HepG2 (cell line): ENCODE measurements around the gene YBX2. TPM values are rescaled to one million over a fixed set of nuclear protein-coding genes. Genes with fewer than 3 reads are reported as not detected.

Experiments used
- EHMT2 ChIP-seq: fragments of 200-600 bp; sonication (generic); IDR thresholded peaks from 2 replicates; pipeline ENCODE4 v1.7.0; 2017; ENCODE audit warnings: antibody characterized with exemption, low read depth, low read length, borderline replicate concordance
- ETV6 ChIP-seq: sonication (generic); formaldehyde crosslinking; conservative IDR thresholded peaks from 2 replicates; pipeline ENCODE4 v1.4.0; 2020; ENCODE audit warnings: missing genetic modification reagents
- GMEB2 ChIP-seq: IDR thresholded peaks from 2 replicates; pipeline ENCODE4 v1.6.1; 2016; ENCODE audit warnings: missing biosample characterization, missing genetic modification reagents, low read depth
- HOXA9 ChIP-seq: sonication (generic); formaldehyde crosslinking; IDR thresholded peaks from 2 replicates; pipeline ENCODE4 v1.8.1; 2022; ENCODE audit warnings: missing genetic modification reagents, mild to moderate bottlenecking, moderate library complexity, borderline replicate concordance
- MZF1 ChIP-seq: sonication (generic); formaldehyde crosslinking; IDR thresholded peaks from 2 replicates; pipeline ENCODE4 v1.8.1; 2023; ENCODE audit warnings: mild to moderate bottlenecking, missing genetic modification reagents, borderline replicate concordance
- NCOA2 ChIP-seq: sonication (generic); formaldehyde crosslinking; IDR thresholded peaks from 2 replicates; pipeline ENCODE4 v1.8.0; 2022; ENCODE audit warnings: inconsistent platforms
- NR2F2 ChIP-seq: IDR thresholded peaks from 2 replicates; pipeline ENCODE4 v1.6.1; 2012; ENCODE audit warnings: low read depth, inconsistent platforms, borderline replicate concordance
- NR2F6 ChIP-seq, 2 experiments: IDR thresholded peaks; 2 replicates each; pipeline ENCODE4 v1.6.1; 2016; ENCODE audit warnings: antibody characterized with exemption in 1 of 2, mild to moderate bottlenecking in 1 of 2
- NR3C1 ChIP-seq: sonication (generic); formaldehyde crosslinking; IDR thresholded peaks from 2 replicates; pipeline ENCODE4 v1.4.0; 2020; ENCODE audit warnings: missing genetic modification reagents
- PAWR ChIP-seq: sonication (generic); formaldehyde crosslinking; IDR thresholded peaks from 2 replicates; pipeline ENCODE4 v1.4.0; 2020; ENCODE audit warnings: missing genetic modification reagents, mild to moderate bottlenecking, borderline replicate concordance
- REL ChIP-seq: sonication (generic); formaldehyde crosslinking; conservative IDR thresholded peaks from 2 replicates; pipeline ENCODE4 v1.8.0; 2022; ENCODE audit warnings: mild to moderate bottlenecking, missing genetic modification reagents, moderate library complexity
- RFX1 ChIP-seq: fragments of 450-650 bp; IDR thresholded peaks from 2 replicates; pipeline ENCODE4 v1.6.1; 2017
- RFX5 ChIP-seq: IDR thresholded peaks from 2 replicates; pipeline ENCODE4 v1.6.1; 2011; ENCODE audit warnings: low read depth, low read length, improper control_type of control experiment
- TBP ChIP-seq: sonication (generic); formaldehyde crosslinking; IDR thresholded peaks from 2 replicates; pipeline ENCODE4 v1.5.0; 2020; ENCODE audit warnings: missing genetic modification reagents
- ZNF451 ChIP-seq: sonication (generic); formaldehyde crosslinking; IDR thresholded peaks from 2 replicates; pipeline ENCODE4 v1.5.0; 2020; ENCODE audit warnings: mild to moderate bottlenecking, missing genetic modification reagents
- ZNF597 ChIP-seq: sonication (generic); formaldehyde crosslinking; IDR thresholded peaks from 2 replicates; pipeline ENCODE4 v1.5.0; 2020; ENCODE audit warnings: missing genetic modification reagents
- ZNF781 ChIP-seq: sonication (generic); formaldehyde crosslinking; IDR thresholded peaks from 2 replicates; pipeline ENCODE4 v1.5.1; 2020; ENCODE audit warnings: borderline replicate concordance, mild to moderate bottlenecking, missing genetic modification reagents; ENCODE audit errors: not compliant biosample characterization
- ZNF839 ChIP-seq: sonication (generic); formaldehyde crosslinking; IDR thresholded peaks from 2 replicates; pipeline ENCODE4 v1.4.0; 2020; ENCODE audit warnings: missing genetic modification reagents, mild to moderate bottlenecking, borderline replicate concordance
- polyA plus RNA-seq, 8 experiments: library from polyadenylated mRNA; depleted of rRNA in 3 of 8; stranded (reverse) in 7 of 8; unstranded in 1 of 8; fragments of >200 nt; fragmentation: Illumina TruSeq in 4 of 8; extraction: Trizol in 4 of 8; gene quantifications; 2 replicates each; pipeline versions ENCODE4 v1.2.1 to v1.2.3, GENCODE V29; 2011 to 2016; ENCODE audit warnings: low read depth in 4 of 8, missing spikeins in 1 of 8, mixed read lengths in 1 of 8; ENCODE audit not compliant: insufficient read depth in 1 of 8
- total RNA-seq, 5 experiments: library from RNA; depleted of rRNA; stranded (reverse); fragments of >200 nt; fragmentation: Illumina TruSeq; extraction: Trizol; gene quantifications; 2 replicates each; pipeline ENCODE4 v1.2.3, GENCODE V29; 2016; ENCODE audit warnings: low read depth in 1 of 5
- TF ChIP-seq, protein P1 (sequence below): sonication (generic); formaldehyde crosslinking; IDR thresholded peaks from 2 replicates; pipeline ENCODE4 v1.4.0; 2020; ENCODE audit warnings: missing genetic modification reagents
- TF ChIP-seq, protein P2 (sequence below): sonication (generic); formaldehyde crosslinking; IDR thresholded peaks from 2 replicates; pipeline ENCODE4 v1.5.0; 2020; ENCODE audit warnings: missing genetic modification reagents
- TF ChIP-seq, protein P3 (sequence below): sonication (generic); formaldehyde crosslinking; IDR thresholded peaks from 2 replicates; pipeline ENCODE4 v1.4.0; 2020; ENCODE audit warnings: low read depth, mild to moderate bottlenecking, missing genetic modification reagents
- TF ChIP-seq, protein P4 (sequence below): sonication (generic); formaldehyde crosslinking; IDR thresholded peaks from 2 replicates; pipeline ENCODE4 v1.8.1; 2023; ENCODE audit warnings: mild to moderate bottlenecking, moderate library complexity, missing genetic modification reagents

Gene YBX2
- total and polyA plus RNA-seq, 2 of the 13 experiments (the other 11 are each of a cell fraction or from before 2014, with no cell fraction given), result 0.12 to 0.22 TPM

GRCh38 chr17:7241783-7242716, 52.4 kb downstream of the YBX2 start, which contains the start of gene GABARAP (continued):
- no peak for TF ChIP-seq NR3C1 (CRISPR knock-in tag)
- no peak; the same call in 1 of the 2 replicates for TF ChIP-seq ZNF451 (CRISPR knock-in tag)
- TF ChIP-seq, protein P1, sequence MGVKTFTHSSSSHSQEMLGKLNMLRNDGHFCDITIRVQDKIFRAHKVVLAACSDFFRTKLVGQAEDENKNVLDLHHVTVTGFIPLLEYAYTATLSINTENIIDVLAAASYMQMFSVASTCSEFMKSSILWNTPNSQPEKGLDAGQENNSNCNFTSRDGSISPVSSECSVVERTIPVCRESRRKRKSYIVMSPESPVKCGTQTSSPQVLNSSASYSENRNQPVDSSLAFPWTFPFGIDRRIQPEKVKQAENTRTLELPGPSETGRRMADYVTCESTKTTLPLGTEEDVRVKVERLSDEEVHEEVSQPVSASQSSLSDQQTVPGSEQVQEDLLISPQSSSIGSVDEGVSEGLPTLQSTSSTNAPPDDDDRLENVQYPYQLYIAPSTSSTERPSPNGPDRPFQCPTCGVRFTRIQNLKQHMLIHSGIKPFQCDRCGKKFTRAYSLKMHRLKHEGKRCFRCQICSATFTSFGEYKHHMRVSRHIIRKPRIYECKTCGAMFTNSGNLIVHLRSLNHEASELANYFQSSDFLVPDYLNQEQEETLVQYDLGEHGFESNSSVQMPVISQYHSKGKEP (CRISPR knock-in tag), result no peak
- TF ChIP-seq TBP (CRISPR knock-in tag), result 0 out of 2 replicates have a peak, but pooled peaks have one; percentile 29
- no peak for TF ChIP-seq NR2F6 (IDR thresholded peaks at IDR 0.05)
- TF ChIP-seq NR2F6 (CRISPR knock-in tag; IDR thresholded peaks at IDR 0.05), result no peak
- TF ChIP-seq MZF1 (CRISPR knock-in tag), result no peak
- TF ChIP-seq, protein P2, sequence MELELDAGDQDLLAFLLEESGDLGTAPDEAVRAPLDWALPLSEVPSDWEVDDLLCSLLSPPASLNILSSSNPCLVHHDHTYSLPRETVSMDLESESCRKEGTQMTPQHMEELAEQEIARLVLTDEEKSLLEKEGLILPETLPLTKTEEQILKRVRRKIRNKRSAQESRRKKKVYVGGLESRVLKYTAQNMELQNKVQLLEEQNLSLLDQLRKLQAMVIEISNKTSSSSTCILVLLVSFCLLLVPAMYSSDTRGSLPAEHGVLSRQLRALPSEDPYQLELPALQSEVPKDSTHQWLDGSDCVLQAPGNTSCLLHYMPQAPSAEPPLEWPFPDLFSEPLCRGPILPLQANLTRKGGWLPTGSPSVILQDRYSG (CRISPR knock-in tag), result no peak
- TF ChIP-seq ZNF597, result no peak
- TF ChIP-seq HOXA9 (CRISPR knock-in tag), result peak; percentile 35; the same call in 1 of the 2 replicates
- TF ChIP-seq RFX1, result no peak
- TF ChIP-seq PAWR (CRISPR knock-in tag), result no peak
- TF ChIP-seq, protein P3, sequence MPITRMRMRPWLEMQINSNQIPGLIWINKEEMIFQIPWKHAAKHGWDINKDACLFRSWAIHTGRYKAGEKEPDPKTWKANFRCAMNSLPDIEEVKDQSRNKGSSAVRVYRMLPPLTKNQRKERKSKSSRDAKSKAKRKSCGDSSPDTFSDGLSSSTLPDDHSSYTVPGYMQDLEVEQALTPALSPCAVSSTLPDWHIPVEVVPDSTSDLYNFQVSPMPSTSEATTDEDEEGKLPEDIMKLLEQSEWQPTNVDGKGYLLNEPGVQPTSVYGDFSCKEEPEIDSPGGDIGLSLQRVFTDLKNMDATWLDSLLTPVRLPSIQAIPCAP (CRISPR knock-in tag), result no peak
- no peak for TF ChIP-seq NCOA2
- no peak for TF ChIP-seq ZNF781
- no peak for TF ChIP-seq RFX5
- no peak; the same call in 1 of the 2 replicates for TF ChIP-seq NR2F2
- no peak for TF ChIP-seq ZNF839
- no peak for TF ChIP-seq ETV6 (CRISPR knock-in tag)
- no peak for TF ChIP-seq REL (CRISPR knock-in tag)
- TF ChIP-seq GMEB2 (CRISPR knock-in tag), result 0 out of 2 replicates have a peak, but pooled peaks have one; percentile 46
- no peak for TF ChIP-seq EHMT2
- TF ChIP-seq, protein P4, sequence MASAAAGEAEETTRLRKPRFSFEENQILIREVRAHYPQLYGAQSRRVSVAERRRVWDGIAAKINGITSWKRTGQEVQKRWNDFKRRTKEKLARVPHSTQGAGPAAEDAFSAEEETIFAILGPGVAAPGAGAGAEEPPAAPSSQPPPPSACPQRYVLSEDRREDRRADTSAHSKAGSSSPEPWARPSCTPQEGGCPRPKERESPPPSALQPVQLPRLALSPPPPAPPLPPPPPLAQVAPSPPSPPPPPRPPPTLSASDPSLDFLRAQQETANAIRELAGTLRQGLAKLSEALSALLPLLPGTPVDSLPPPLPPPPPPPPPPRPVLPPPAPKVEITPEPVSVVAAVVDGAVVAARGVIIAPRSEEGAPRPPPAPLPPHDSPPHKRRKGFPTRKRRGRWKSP (CRISPR knock-in tag), result no peak; the same call in none of the 2 replicates
